Ishikawa (cell line): ENCODE measurements around the gene SH3PXD2A.

Experiments used
- CEBPB ChIP-seq: IDR thresholded peaks from 2 replicates; pipeline ENCODE4 v1.6.1; 2012
- CREB1 ChIP-seq: IDR thresholded peaks from 2 replicates; pipeline ENCODE4 v1.6.1; 2012; ENCODE audit warnings: low read depth
- EGR1 ChIP-seq: IDR thresholded peaks from 2 replicates; pipeline ENCODE4 v1.6.1; 2012
- EP300 ChIP-seq: IDR thresholded peaks from 2 replicates; pipeline ENCODE4 v1.6.1; 2012; ENCODE audit warnings: borderline replicate concordance
- FOXM1 ChIP-seq: IDR thresholded peaks from 2 replicates; pipeline ENCODE4 v1.6.1; 2012; ENCODE audit warnings: low read depth, borderline replicate concordance
- MAX ChIP-seq: IDR thresholded peaks from 2 replicates; pipeline ENCODE4 v1.6.1; 2012
- NFIC ChIP-seq: IDR thresholded peaks from 2 replicates; pipeline ENCODE4 v1.6.1; 2012
- RAD21 ChIP-seq: IDR thresholded peaks from 2 replicates; pipeline ENCODE4 v1.6.1; 2012; ENCODE audit warnings: low read depth
- REST ChIP-seq: IDR thresholded peaks from 2 replicates; pipeline ENCODE4 v1.6.1; 2012; ENCODE audit warnings: low read depth, mild to moderate bottlenecking
- TAF1 ChIP-seq: IDR thresholded peaks from 2 replicates; pipeline ENCODE4 v1.6.1; 2012; ENCODE audit warnings: low read depth, mild to moderate bottlenecking
- TCF12 ChIP-seq: IDR thresholded peaks from 2 replicates; pipeline ENCODE4 v1.6.1; 2012; ENCODE audit warnings: low read depth
- TEAD4 ChIP-seq: IDR thresholded peaks from 2 replicates; pipeline ENCODE4 v1.6.1; 2012
- USF1 ChIP-seq: IDR thresholded peaks from 2 replicates; pipeline ENCODE4 v1.6.1; 2012
- YY1 ChIP-seq: IDR thresholded peaks from 2 replicates; pipeline ENCODE4 v1.6.1; 2012; ENCODE audit warnings: low read depth
- ZBTB7A ChIP-seq: IDR thresholded peaks from 2 replicates; pipeline ENCODE4 v1.6.1; 2012; ENCODE audit warnings: low read depth

The SH3PXD2A gene

GRCh38 chr10:103871006-103871405 is 15.6 kb upstream of the SH3PXD2A start:
- TF ChIP-seq REST (no peak), MAX (no peak), FOXM1 (no peak), CEBPB (no peak), YY1 (no peak), ZBTB7A (no peak), EP300 (no peak), TCF12 (no peak), CREB1 (no peak), EGR1 (no peak), RAD21 (no peak), NFIC (no peak), USF1 (no peak), TEAD4 (no peak), TAF1 (no peak)

- TF ChIP-seq USF1 (no peak), EP300 (no peak), TCF12 (no peak), CEBPB (peak; percentile 56), EGR1 (no peak)
Observed at GRCh38 chr10:103870516-103870915, 15.1 kb upstream of the SH3PXD2A start.

- TF ChIP-seq NFIC: no peak
- TF ChIP-seq TAF1: no peak
- no peak for TF ChIP-seq CREB1
- no peak for TF ChIP-seq EGR1
- no peak for TF ChIP-seq TEAD4
- TF ChIP-seq REST: no peak
- no peak for TF ChIP-seq CEBPB
- TF ChIP-seq RAD21: no peak
- TF ChIP-seq FOXM1: no peak
- TF ChIP-seq YY1: no peak
- no peak for TF ChIP-seq TCF12
- no peak for TF ChIP-seq ZBTB7A
- no peak for TF ChIP-seq MAX
- TF ChIP-seq USF1: no peak
- no peak for TF ChIP-seq EP300
Observed at GRCh38 chr10:103869336-103869735, 14.0 kb upstream of the SH3PXD2A start.

- TF ChIP-seq USF1: no peak
- no peak for TF ChIP-seq MAX
- no peak for TF ChIP-seq NFIC
- no peak for TF ChIP-seq TCF12
- no peak for TF ChIP-seq RAD21
- TF ChIP-seq ZBTB7A: no peak
- no peak for TF ChIP-seq FOXM1
- no peak for TF ChIP-seq EP300
- TF ChIP-seq TEAD4: no peak
- TF ChIP-seq CREB1: no peak
- TF ChIP-seq REST: no peak
- no peak for TF ChIP-seq EGR1
- no peak for TF ChIP-seq TAF1
- no peak for TF ChIP-seq YY1
- no peak for TF ChIP-seq CEBPB
Observed at GRCh38 chr10:103868200-103868599, 12.8 kb upstream of the SH3PXD2A start.
